Right lobe of liver (tissue), 4 donors: ENCODE measurements around the gene GMDS.

Experiments
- POLR2A ChIP-seq: fragments of 450-650 bp; IDR thresholded peaks from one replicate; pipeline ENCODE4 v1.6.1; 2017; ENCODE audit warnings: antibody characterized with exemption, mild to moderate bottlenecking
- TF ChIP-seq, protein P1 (sequence below), 4 donors: fragments of 200-600 bp in 3 of 4; fragments of 450-650 bp in 1 of 4; IDR thresholded peaks; one replicate each; pipeline versions ENCODE4 v1.5.1 to v1.8.0; 2016 to 2022; ENCODE audit warnings: antibody characterized with exemption in 4 of 4, mild to moderate bottlenecking in 2 of 4
- donor health status: DM: no; HTN: no; CAD: no.
- donor health status: DM: no; HTN: no; CAD: no.
- donor health status: DM: no; HTN: yes; CAD: no.

DNA sequence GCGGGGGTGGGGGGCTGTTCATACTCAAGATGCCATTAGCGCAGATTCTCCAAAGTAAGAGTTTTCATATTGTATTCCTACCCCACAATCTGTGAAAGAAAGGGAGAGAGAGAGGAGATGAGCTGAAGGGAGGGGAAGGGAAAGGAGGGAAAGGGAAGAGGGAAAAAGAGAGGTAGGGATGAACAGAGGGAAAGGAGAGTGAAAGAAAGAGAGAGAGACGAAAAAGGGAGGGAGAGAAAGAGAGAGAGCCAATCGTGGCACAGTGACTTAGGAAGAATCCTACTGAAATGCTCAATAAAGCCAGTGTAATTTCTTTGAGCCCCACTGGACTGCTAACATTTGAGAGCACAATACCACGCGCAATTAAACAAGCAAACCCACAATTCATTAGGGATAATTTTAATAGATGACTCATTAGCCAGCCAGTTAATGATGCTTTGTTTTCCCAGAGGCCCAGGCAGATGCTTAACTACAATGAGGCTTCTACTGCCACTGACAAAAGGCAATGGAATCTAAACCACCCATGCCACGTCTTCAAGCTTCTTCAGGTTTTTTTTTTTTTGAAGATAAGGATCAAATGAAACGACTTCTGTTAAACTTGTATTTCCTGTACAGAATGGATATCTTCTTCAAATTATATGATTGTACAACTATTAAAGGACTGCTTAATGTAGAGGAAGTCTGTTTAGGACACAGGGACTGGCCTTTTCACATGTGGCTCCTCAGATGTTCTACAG, 328.9 kb downstream of the GMDS start:
- TF ChIP-seq, protein P1, sequence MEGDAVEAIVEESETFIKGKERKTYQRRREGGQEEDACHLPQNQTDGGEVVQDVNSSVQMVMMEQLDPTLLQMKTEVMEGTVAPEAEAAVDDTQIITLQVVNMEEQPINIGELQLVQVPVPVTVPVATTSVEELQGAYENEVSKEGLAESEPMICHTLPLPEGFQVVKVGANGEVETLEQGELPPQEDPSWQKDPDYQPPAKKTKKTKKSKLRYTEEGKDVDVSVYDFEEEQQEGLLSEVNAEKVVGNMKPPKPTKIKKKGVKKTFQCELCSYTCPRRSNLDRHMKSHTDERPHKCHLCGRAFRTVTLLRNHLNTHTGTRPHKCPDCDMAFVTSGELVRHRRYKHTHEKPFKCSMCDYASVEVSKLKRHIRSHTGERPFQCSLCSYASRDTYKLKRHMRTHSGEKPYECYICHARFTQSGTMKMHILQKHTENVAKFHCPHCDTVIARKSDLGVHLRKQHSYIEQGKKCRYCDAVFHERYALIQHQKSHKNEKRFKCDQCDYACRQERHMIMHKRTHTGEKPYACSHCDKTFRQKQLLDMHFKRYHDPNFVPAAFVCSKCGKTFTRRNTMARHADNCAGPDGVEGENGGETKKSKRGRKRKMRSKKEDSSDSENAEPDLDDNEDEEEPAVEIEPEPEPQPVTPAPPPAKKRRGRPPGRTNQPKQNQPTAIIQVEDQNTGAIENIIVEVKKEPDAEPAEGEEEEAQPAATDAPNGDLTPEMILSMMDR (IDR thresholded peaks at IDR 0.05): no peak
- TF ChIP-seq POLR2A: no peak
